OCI-LY7 (cell line): Measurements from ENCODE around the gene CIAO2B.

ENCODE experiments used
- EZH2phosphoT487 ChIP-seq: fragments of 200-600 bp; sonication (generic); IDR thresholded peaks from 2 replicates; pipeline ENCODE4 v1.6.1; 2018; ENCODE audit warnings: low read depth, borderline replicate concordance, mild to moderate bottlenecking, mixed run types, antibody characterized with exemption, low read length, moderate library complexity, mixed read lengths
- TF ChIP-seq, protein P1 (sequence below): fragments of 200-600 bp; sonication (generic); conservative IDR thresholded peaks from 2 replicates; pipeline ENCODE4 v1.5.1; 2014; ENCODE audit warnings: mild to moderate bottlenecking, antibody characterized with exemption, low read length, moderate library complexity, mixed read lengths

DNA sequence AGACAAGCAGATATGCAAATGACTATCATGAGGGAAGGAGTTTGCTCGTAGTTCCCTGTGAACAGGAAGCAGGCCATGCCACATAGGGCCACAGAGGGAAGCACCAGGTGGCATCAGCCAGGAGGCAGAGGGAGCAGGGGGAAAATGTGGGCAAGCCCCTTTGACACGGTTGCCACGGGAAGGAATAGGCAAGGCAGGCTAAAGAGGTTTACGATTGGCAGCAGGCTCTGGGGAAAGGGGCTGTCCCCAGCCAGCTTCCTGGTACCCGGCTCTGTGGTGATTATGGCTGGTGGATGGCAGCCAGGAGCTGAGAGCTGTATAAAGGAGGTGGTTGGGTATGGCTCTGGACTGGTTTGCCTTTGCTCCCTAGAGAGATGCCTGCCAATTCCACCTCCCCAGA, 27.7 kb upstream of the CIAO2B start:
- TF ChIP-seq, protein P1, sequence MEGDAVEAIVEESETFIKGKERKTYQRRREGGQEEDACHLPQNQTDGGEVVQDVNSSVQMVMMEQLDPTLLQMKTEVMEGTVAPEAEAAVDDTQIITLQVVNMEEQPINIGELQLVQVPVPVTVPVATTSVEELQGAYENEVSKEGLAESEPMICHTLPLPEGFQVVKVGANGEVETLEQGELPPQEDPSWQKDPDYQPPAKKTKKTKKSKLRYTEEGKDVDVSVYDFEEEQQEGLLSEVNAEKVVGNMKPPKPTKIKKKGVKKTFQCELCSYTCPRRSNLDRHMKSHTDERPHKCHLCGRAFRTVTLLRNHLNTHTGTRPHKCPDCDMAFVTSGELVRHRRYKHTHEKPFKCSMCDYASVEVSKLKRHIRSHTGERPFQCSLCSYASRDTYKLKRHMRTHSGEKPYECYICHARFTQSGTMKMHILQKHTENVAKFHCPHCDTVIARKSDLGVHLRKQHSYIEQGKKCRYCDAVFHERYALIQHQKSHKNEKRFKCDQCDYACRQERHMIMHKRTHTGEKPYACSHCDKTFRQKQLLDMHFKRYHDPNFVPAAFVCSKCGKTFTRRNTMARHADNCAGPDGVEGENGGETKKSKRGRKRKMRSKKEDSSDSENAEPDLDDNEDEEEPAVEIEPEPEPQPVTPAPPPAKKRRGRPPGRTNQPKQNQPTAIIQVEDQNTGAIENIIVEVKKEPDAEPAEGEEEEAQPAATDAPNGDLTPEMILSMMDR = no peak
- TF ChIP-seq EZH2phosphoT487 = no peak
